ENCODE measurements around the gene VSTM5.

- no peak for TF ChIP-seq CTCF (IDR thresholded peaks at IDR 0.05 in 8 of 11, conservative IDR thresholded peaks at IDR 0.05 in 3 of 11)
- TF ChIP-seq POLR2AphosphoS5 (IDR thresholded peaks at IDR 0.05) = no peak
- no peak for TF ChIP-seq POLR2A (IDR thresholded peaks at IDR 0.05)
These were observed 28.8 kb downstream of the VSTM5 start for GRCh38 chr11:93821617-93822016.
